Fibroblast of the conjunctiva (primary cell): Measurements from ENCODE around the gene BAD.

ENCODE experiments used
- DNase-seq: peaks from one replicate; pipeline ENCODE4 v3.0.0-alpha.2; 2010; ENCODE audit warnings: low read depth

BAD gene

DNA sequence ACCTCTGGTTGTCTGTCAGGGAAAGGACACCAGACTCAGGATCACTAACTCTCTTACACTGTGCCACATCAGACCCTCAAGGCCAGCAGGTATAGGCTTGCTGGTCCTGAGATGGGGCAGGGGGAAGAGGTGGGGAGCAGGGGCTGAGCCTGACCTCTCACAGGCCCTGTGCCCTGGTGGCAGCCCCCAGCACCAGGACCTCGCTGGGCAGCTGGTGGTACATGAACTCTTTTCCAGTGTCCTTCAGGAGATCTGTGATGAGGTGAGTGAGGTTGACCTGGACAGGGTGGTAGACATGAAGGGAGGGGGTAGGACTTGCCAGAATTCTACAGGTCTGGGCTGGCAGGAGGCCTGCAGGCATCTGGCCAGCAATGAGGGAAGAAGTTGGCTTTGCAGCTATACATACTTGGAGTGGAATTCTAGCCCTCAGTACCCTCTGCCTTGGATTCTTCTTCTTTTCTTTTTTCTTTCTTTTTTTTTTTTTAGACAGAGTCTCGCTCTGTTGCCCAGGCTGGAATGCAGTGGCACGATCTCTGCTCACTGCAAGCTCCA lies 57.0 kb downstream of the BAD start:
- DNase-seq = no peak

GRCh38 chr11:64226507-64227051 lies 57.9 kb downstream of the BAD start:
- DNase-seq = no peak

DNA sequence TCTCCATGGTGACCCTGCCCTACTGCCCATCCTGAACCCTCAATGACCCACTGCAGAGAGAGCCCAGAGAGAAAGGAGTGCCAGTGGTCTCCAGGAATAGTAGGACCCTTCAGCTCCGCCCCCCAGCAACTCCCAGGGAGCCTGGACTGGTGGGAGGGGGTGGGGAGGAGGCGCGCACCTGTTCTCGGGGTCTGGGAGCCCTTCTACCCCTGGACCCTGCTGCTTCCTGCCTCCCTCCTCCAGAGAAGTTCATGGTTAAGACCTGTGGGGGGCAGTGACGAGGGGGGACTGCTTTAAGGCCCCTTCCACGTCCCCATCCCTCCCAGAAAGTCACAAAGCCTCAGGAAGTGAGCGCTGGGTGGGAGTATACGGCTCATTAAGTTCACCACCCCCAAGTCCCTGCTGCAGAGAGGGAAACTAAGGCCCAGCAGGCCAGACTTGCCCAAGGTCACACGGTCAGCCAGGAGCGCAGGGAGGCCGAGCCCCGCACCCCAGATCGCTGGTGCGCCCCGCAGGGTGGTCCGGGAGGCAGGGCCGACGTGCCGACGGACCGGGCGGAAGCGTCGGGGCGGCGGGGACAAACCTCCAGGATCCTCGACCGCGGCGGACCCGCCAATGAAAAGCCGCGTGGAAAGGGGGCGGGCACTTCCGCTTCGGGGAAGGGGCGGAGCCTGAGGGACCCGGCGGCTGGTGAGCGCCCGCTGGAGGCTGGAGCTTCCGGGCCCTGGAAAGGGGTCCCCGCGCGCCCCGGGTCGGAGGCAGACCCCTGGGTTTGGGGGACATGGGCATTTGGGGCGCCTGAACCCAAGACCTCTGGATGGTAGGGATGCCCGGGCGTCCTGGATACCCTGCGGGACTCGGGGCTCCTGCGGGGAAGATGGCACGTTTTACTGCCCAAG lies 58.6 kb downstream of the BAD start, which contains the start of the genes NUDT22 and TRPT1:
TSS of gene NUDT22 (plus strand) at position 667 of the 899 bp plus-strand sequence. CDS start 379 bp downstream, outside the sequence.
TSS of gene TRPT1 (minus strand) at position 579 of the 899 bp plus-strand sequence. CDS start at position 253, 326 bp downstream.
- DNase-seq = peak; percentile 47

GRCh38 chr11:64224891-64225607 lies 59.4 kb downstream of the BAD start:
- no peak for DNase-seq

GRCh38 chr11:64224151-64224890 lies 60.1 kb downstream of the BAD start:
- DNase-seq = no peak

DNA sequence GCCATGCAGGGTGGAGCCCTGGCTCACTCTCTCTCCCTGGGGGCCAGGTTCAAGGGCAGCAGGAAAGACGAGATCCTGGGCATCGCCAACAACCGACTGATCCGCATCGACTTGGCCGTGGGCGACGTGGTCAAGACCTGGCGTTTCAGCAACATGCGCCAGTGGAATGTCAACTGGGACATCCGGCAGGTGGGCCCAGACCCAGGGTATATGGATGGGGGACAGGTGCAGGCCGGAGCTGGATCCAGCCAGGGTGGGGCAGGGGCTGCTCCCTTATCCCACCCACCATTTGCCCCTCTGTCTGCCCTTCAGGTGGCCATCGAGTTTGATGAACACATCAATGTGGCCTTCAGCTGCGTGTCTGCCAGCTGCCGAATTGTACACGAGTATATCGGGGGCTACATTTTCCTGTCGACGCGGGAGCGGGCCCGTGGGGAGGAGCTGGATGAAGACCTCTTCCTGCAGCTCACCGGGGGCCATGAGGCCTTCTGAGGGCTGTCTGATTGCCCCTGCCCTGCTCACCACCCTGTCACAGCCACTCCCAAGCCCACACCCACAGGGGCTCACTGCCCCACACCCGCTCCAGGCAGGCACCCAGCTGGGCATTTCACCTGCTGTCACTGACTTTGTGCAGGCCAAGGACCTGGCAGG lies 61.3 kb downstream of the BAD start:
- DNase-seq = no peak

DNA sequence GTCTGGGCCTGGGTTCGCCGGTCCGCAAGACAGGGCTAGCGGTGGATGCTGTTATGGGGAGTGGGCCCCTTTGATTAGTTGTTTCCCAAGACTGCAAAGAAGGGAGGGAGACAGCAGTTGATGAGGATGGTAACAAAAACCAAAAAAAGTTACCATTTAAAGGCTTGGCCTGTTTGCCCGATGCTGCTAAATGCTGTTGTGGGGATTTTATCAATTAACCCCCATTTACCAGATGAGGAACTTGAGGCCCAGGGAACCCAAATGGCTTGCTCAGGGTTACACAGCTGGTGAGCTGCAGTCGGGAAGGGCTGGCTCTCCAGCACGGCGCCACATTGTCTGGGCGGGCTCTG lies 61.8 kb downstream of the BAD start:
- DNase-seq = no peak

DNA sequence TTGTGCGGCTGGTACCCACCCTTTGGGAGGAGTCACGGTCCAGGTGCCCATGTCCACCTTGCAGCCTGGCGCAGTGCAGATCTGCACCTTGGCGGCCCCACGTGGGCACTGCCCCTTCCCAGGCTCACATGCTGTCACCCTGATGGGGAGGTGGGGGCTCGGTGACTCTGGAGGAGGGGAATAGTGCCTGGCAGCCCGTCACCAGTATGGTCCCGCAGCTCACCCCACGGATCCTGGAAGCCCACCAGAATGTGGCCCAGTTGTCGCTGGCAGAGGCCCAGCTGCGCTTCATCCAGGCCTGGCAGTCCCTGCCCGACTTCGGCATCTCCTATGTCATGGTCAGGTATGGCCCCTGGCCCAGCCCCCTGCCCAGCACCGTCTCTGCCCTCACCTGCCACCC lies 63.7 kb downstream of the BAD start:
- DNase-seq = no peak

DNA sequence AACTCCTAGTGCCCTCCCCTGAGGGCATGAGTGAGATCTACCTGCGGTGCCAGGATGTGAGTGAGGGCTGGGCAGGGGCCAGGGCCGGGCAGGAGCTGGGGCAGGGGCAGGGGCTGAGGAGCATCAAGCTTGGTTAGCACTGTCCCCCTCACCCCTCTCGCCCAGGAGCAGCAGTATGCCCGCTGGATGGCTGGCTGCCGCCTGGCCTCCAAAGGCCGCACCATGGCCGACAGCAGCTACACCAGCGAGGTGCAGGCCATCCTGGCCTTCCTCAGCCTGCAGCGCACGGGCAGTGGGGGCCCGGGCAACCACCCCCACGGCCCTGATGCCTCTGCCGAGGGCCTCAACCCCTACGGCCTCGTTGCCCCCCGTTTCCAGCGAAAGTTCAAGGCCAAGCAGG lies 64.2 kb downstream of the BAD start:
- DNase-seq = no peak
